Ishikawa (cell line): ENCODE results near the gene KCNH3.

Experiments
- CEBPB ChIP-seq: IDR thresholded peaks from 2 replicates; pipeline ENCODE4 v1.6.1; 2012
- CREB1 ChIP-seq: IDR thresholded peaks from 2 replicates; pipeline ENCODE4 v1.6.1; 2012; ENCODE audit warnings: low read depth
- EGR1 ChIP-seq: IDR thresholded peaks from 2 replicates; pipeline ENCODE4 v1.6.1; 2012
- EP300 ChIP-seq: IDR thresholded peaks from 2 replicates; pipeline ENCODE4 v1.6.1; 2012; ENCODE audit warnings: borderline replicate concordance
- FOXM1 ChIP-seq: IDR thresholded peaks from 2 replicates; pipeline ENCODE4 v1.6.1; 2012; ENCODE audit warnings: low read depth, borderline replicate concordance
- MAX ChIP-seq: IDR thresholded peaks from 2 replicates; pipeline ENCODE4 v1.6.1; 2012
- NFIC ChIP-seq: IDR thresholded peaks from 2 replicates; pipeline ENCODE4 v1.6.1; 2012
- RAD21 ChIP-seq: IDR thresholded peaks from 2 replicates; pipeline ENCODE4 v1.6.1; 2012; ENCODE audit warnings: low read depth
- REST ChIP-seq: IDR thresholded peaks from 2 replicates; pipeline ENCODE4 v1.6.1; 2012; ENCODE audit warnings: low read depth, mild to moderate bottlenecking
- TAF1 ChIP-seq: IDR thresholded peaks from 2 replicates; pipeline ENCODE4 v1.6.1; 2012; ENCODE audit warnings: low read depth, mild to moderate bottlenecking
- TCF12 ChIP-seq: IDR thresholded peaks from 2 replicates; pipeline ENCODE4 v1.6.1; 2012; ENCODE audit warnings: low read depth
- TEAD4 ChIP-seq: IDR thresholded peaks from 2 replicates; pipeline ENCODE4 v1.6.1; 2012
- USF1 ChIP-seq: IDR thresholded peaks from 2 replicates; pipeline ENCODE4 v1.6.1; 2012
- YY1 ChIP-seq: IDR thresholded peaks from 2 replicates; pipeline ENCODE4 v1.6.1; 2012; ENCODE audit warnings: low read depth
- ZBTB7A ChIP-seq: IDR thresholded peaks from 2 replicates; pipeline ENCODE4 v1.6.1; 2012; ENCODE audit warnings: low read depth

The KCNH3 gene

GRCh38 chr12:49568442-49569162 lies 29.8 kb downstream of the KCNH3 start:
- TF ChIP-seq ZBTB7A (no peak), YY1 (no peak), TEAD4 (no peak), USF1 (no peak), TCF12 (no peak), NFIC (no peak), REST (no peak), TAF1 (no peak), MAX (no peak), FOXM1 (no peak), EP300 (no peak), CREB1 (no peak), EGR1 (no peak)

- TF ChIP-seq USF1 (no peak), YY1 (no peak), RAD21 (no peak)
Measured at GRCh38 chr12:49577589-49578315, 38.9 kb downstream of the KCNH3 start.

- no peak for TF ChIP-seq RAD21
- no peak for TF ChIP-seq TEAD4
- no peak for TF ChIP-seq REST
- no peak for TF ChIP-seq FOXM1
- no peak for TF ChIP-seq ZBTB7A
- TF ChIP-seq NFIC: no peak
- no peak for TF ChIP-seq USF1
- TF ChIP-seq CREB1: no peak
- TF ChIP-seq MAX: no peak
- TF ChIP-seq TAF1: no peak
- no peak for TF ChIP-seq CEBPB
- TF ChIP-seq EGR1: no peak
- no peak for TF ChIP-seq TCF12
- no peak for TF ChIP-seq EP300
- TF ChIP-seq YY1: no peak
Measured at GRCh38 chr12:49578471-49579112, 39.8 kb downstream of the KCNH3 start.

GRCh38 chr12:49580572-49581535 lies 42.0 kb downstream of the KCNH3 start:
- TF ChIP-seq REST (no peak), TEAD4 (peak; percentile 44; the same call in 1 of the 2 replicates), RAD21 (peak; percentile 97), EGR1 (no peak), TCF12 (peak; percentile 68)
